Measurements from ENCODE around the gene MAML2. TPM values are rescaled to one million over a fixed set of nuclear protein-coding genes. Genes with fewer than 3 reads are reported as not detected.

MAML2 gene
- total RNA-seq, 1 donor from 2014 or later: 18.7 TPM

- Mint-ChIP-seq H3K27me3 (ENCODE audit: low read depth) (no peaks in the 10 kb centered on the region), H3K27ac (ENCODE audit: unreplicated experiment) (no peak overlapping the region), H3K4me3 (no peak overlapping the region), H3K9me3 (no peaks in the 10 kb centered on the region), H3K36me3 (ENCODE audit: low read depth) (peaks cover 2% of the 10 kb centered on the region), H3K4me1 (peaks cover 71% of the 10 kb centered on the region)
- TF ChIP-seq CTCF (conservative IDR thresholded peaks at IDR 0.05): no peak
- DNase-seq (ENCODE audit: low read depth, low spot score): no peak
Measured at GRCh38 chr11:96311120-96311568, 31.9 kb downstream of the MAML2 start.

GRCh38 chr11:96310236-96310635 lies 32.8 kb downstream of the MAML2 start:
- Mint-ChIP-seq H3K9me3 (no peaks in the 10 kb centered on the region), H3K4me1 (peaks cover 73% of the 10 kb centered on the region), H3K27ac (ENCODE audit: unreplicated experiment) (no peak overlapping the region), H3K27me3 (ENCODE audit: low read depth) (no peaks in the 10 kb centered on the region), H3K4me3 (no peak overlapping the region), H3K36me3 (ENCODE audit: low read depth) (no peaks in the 10 kb centered on the region)
- TF ChIP-seq CTCF (conservative IDR thresholded peaks at IDR 0.05): no peak
- no peak for DNase-seq (ENCODE audit: low read depth, low spot score)

GRCh38 chr11:96309643-96310017 lies 33.4 kb downstream of the MAML2 start:
- H3K4me1 Mint-ChIP-seq: peaks cover 69% of the 10 kb centered on the region
- H3K9me3 Mint-ChIP-seq: no peaks in the 10 kb centered on the region
- TF ChIP-seq CTCF (conservative IDR thresholded peaks at IDR 0.05): no peak
- DNase-seq (ENCODE audit: low read depth, low spot score): no peak
- H3K36me3 Mint-ChIP-seq (ENCODE audit: low read depth): no peaks in the 10 kb centered on the region
- H3K4me3 Mint-ChIP-seq: no peak overlapping the region
- H3K27ac Mint-ChIP-seq (ENCODE audit: unreplicated experiment): no peak overlapping the region
- no peaks in the 10 kb centered on the region for H3K27me3 Mint-ChIP-seq (ENCODE audit: low read depth)

- Mint-ChIP-seq H3K9me3 (no peaks in the 10 kb centered on the region), H3K4me3 (no peak overlapping the region), H3K36me3 (ENCODE audit: low read depth) (no peaks in the 10 kb centered on the region), H3K27ac (ENCODE audit: unreplicated experiment) (no peak overlapping the region), H3K4me1 (peaks cover 66% of the 10 kb centered on the region), H3K27me3 (ENCODE audit: low read depth) (no peaks in the 10 kb centered on the region)
- no peak for DNase-seq (ENCODE audit: low read depth, low spot score)
- no peak for TF ChIP-seq CTCF (conservative IDR thresholded peaks at IDR 0.05)
Measured at GRCh38 chr11:96309016-96309642, 33.9 kb downstream of the MAML2 start.

- H3K27me3 Mint-ChIP-seq (ENCODE audit: low read depth): no peaks in the 10 kb centered on the region
- H3K4me3 Mint-ChIP-seq: peak overlapping the region; percentile 74
- no peaks in the 10 kb centered on the region for H3K9me3 Mint-ChIP-seq
- DNase-seq (ENCODE audit: low read depth, low spot score): no peak
- H3K27ac Mint-ChIP-seq (ENCODE audit: unreplicated experiment): peak overlapping the region; percentile 96
- H3K36me3 Mint-ChIP-seq (ENCODE audit: low read depth): no peaks in the 10 kb centered on the region
- no peak for TF ChIP-seq CTCF (conservative IDR thresholded peaks at IDR 0.05)
- H3K4me1 Mint-ChIP-seq: peaks cover 60% of the 10 kb centered on the region
Measured at GRCh38 chr11:96307776-96308140, 35.2 kb downstream of the MAML2 start.
